Mesenchymal stem cell (in vitro differentiated cells and primary cell): Measurements from ENCODE around the gene COL25A1.
A peak's percentile ranks its signal among the peaks of the same experiment; 100 is the strongest.

ENCODE experiments used
- DNase-seq: peaks from one replicate; pipeline ENCODE4 v3.0.0-alpha.2; 2013
- H2AFZ ChIP-seq: one replicate; pipeline ENCODE4 v1.6.1; 2013; ENCODE audit warnings: low read depth, mild to moderate bottlenecking, control low read depth, inconsistent platforms, low read length, moderate library complexity
- H2AK5ac ChIP-seq: 2 replicates; pipeline ENCODE4 v1.6.1; 2013; ENCODE audit warnings: low read length, moderate library complexity, mild to moderate bottlenecking, inconsistent platforms; ENCODE audit not compliant: severe bottlenecking
- H2BK120ac ChIP-seq: one replicate; pipeline ENCODE4 v1.6.1; 2013; ENCODE audit warnings: low read depth, mild to moderate bottlenecking, inconsistent platforms, low read length, moderate library complexity
- H2BK12ac ChIP-seq, 2 experiments: one replicate each; pipeline ENCODE4 v1.6.1; 2013; ENCODE audit warnings: inconsistent platforms in 2 of 2, low read length in 2 of 2, mild to moderate bottlenecking in 2 of 2, moderate library complexity in 2 of 2, control low read depth in 1 of 2
- H2BK15ac ChIP-seq: one replicate; pipeline ENCODE4 v1.6.1; 2013; ENCODE audit warnings: mild to moderate bottlenecking, low read depth, inconsistent platforms; ENCODE audit not compliant: poor library complexity, severe bottlenecking
- H2BK5ac ChIP-seq: 2 replicates; pipeline ENCODE4 v1.6.1; 2013; ENCODE audit warnings: low read depth, mild to moderate bottlenecking, low read length, control low read depth, inconsistent platforms; ENCODE audit not compliant: poor library complexity, severe bottlenecking
- H3K14ac ChIP-seq, 2 experiments: one replicate each; pipeline ENCODE4 v1.6.1; 2013; ENCODE audit warnings: inconsistent platforms in 2 of 2, low read length in 2 of 2, control low read depth in 1 of 2, mild to moderate bottlenecking in 1 of 2, moderate library complexity in 1 of 2
- H3K18ac ChIP-seq, 2 experiments: one replicate each; pipeline ENCODE4 v1.6.1; 2013; ENCODE audit warnings: inconsistent platforms in 2 of 2, low read length in 2 of 2, control low read depth in 1 of 2, low read depth in 1 of 2, mild to moderate bottlenecking in 1 of 2
- H3K23ac ChIP-seq, 2 experiments: one replicate each; pipeline ENCODE4 v1.6.1; 2013; ENCODE audit warnings: inconsistent platforms in 2 of 2, low read length in 2 of 2, mild to moderate bottlenecking in 2 of 2, moderate library complexity in 2 of 2, control low read depth in 1 of 2
- H3K27ac ChIP-seq: 2 replicates; pipeline ENCODE4 v1.5.1; 2013; ENCODE audit warnings: mild to moderate bottlenecking, moderate library complexity, low read length, control low read depth, inconsistent platforms; ENCODE audit not compliant: poor library complexity, severe bottlenecking
- H3K27me3 ChIP-seq, 2 experiments: 2 replicates each; pipeline versions ENCODE4 v1.6.1 to v1.7.0; 2013; ENCODE audit warnings: low read length in 2 of 2, mild to moderate bottlenecking in 2 of 2, moderate library complexity in 2 of 2, control low read depth in 1 of 2, inconsistent platforms in 1 of 2; ENCODE audit not compliant: control insufficient read depth in 1 of 2, insufficient read depth in 1 of 2
- H3K36me3 ChIP-seq, 2 experiments: 2 replicates each; pipeline versions ENCODE4 v1.6.1 to v1.7.0; 2013; ENCODE audit warnings: low read length in 2 of 2, control low read depth in 1 of 2, inconsistent platforms in 1 of 2, low read depth in 1 of 2, mild to moderate bottlenecking in 1 of 2; ENCODE audit not compliant: insufficient read depth in 2 of 2, control insufficient read depth in 1 of 2
- H3K4ac ChIP-seq, 2 experiments: one replicate each; pipeline ENCODE4 v1.6.1; 2013; ENCODE audit warnings: inconsistent platforms in 2 of 2, low read length in 2 of 2, mild to moderate bottlenecking in 2 of 2, moderate library complexity in 2 of 2, control low read depth in 1 of 2, low read depth in 1 of 2
- H3K4me1 ChIP-seq: 2 replicates; pipeline ENCODE4 v1.6.1; 2013; ENCODE audit warnings: low read depth, low read length, control low read depth; ENCODE audit not compliant: control insufficient read depth, insufficient read depth
- H3K4me2 ChIP-seq: 2 replicates; pipeline ENCODE4 v1.6.1; 2013; ENCODE audit warnings: low read length, mild to moderate bottlenecking, inconsistent platforms; ENCODE audit not compliant: poor library complexity, severe bottlenecking
- H3K4me3 ChIP-seq, 2 experiments: 2 replicates each; pipeline versions ENCODE4 v1.5.1 to v1.7.0; 2013; ENCODE audit warnings: low read length in 2 of 2, mild to moderate bottlenecking in 2 of 2, control low read depth in 1 of 2, low read depth in 1 of 2; ENCODE audit not compliant: insufficient read depth in 1 of 2
- H3K79me1 ChIP-seq: replicated peaks from 2 replicates; pipeline ENCODE4 v1.6.1; 2013; ENCODE audit warnings: mild to moderate bottlenecking, control low read depth, low read length, inconsistent platforms; ENCODE audit not compliant: poor library complexity, severe bottlenecking
- H3K9ac ChIP-seq: 2 replicates; pipeline ENCODE4 v1.7.0; 2013; ENCODE audit warnings: mild to moderate bottlenecking, low read length, moderate library complexity
- H3K9me3 ChIP-seq: 2 replicates; pipeline ENCODE4 v1.7.0; 2013; ENCODE audit warnings: mild to moderate bottlenecking, low read length; ENCODE audit not compliant: control insufficient read depth
- H4K8ac ChIP-seq: one replicate; pipeline ENCODE4 v1.6.1; 2013; ENCODE audit warnings: inconsistent platforms, mild to moderate bottlenecking, low read length, moderate library complexity
- H4K91ac ChIP-seq: one replicate; pipeline ENCODE4 v1.6.1; 2013; ENCODE audit warnings: mild to moderate bottlenecking, low read length, inconsistent platforms
- WGBS: methylation state at CpG from one replicate; pipeline ENCODE4 v1.1.7; 2013; ENCODE audit warnings: mixed read lengths; 5-methylcytosine and 5-hydroxymethylcytosine counted together

The COL25A1 gene

GRCh38 chr4:108931926-108932325, 370.5 kb downstream of the COL25A1 start:
- no peak overlapping the region for H3K23ac ChIP-seq
- no peak overlapping the region for H3K9ac ChIP-seq
- H2AFZ ChIP-seq: no peak overlapping the region
- H2BK5ac ChIP-seq: no peak overlapping the region
- H2BK15ac ChIP-seq: no peak overlapping the region
- no peaks in the 10 kb centered on the region for H3K9me3 ChIP-seq
- no peak overlapping the region for H3K4me2 ChIP-seq
- no peak overlapping the region for H2AK5ac ChIP-seq
- H2BK120ac ChIP-seq: no peak overlapping the region
- H3K36me3 ChIP-seq: no peaks in the 10 kb centered on the region
- H3K4me3 ChIP-seq: no peak overlapping the region
- H3K4ac ChIP-seq: no peak overlapping the region
- no CpG with 5 or more reads among the region's 1 CpG for WGBS
- no peak overlapping the region for H4K91ac ChIP-seq
- no peak for DNase-seq
- peak overlapping the region in 1 of 2 experiments; percentile 15 for H3K18ac ChIP-seq
- H4K8ac ChIP-seq: no peak overlapping the region
- H2BK12ac ChIP-seq: peak overlapping the region in 1 of 2 experiments; percentile 24
- no peak overlapping the region for H3K27ac ChIP-seq
- no peaks in the 10 kb centered on the region for H3K4me1 ChIP-seq
- no peaks in the 10 kb centered on the region for H3K79me1 ChIP-seq
- no peaks in the 10 kb centered on the region for H3K27me3 ChIP-seq
- H3K14ac ChIP-seq: no peak overlapping the region

- H2BK5ac ChIP-seq: no peak overlapping the region
- no peak overlapping the region for H2BK15ac ChIP-seq
- H2AK5ac ChIP-seq: no peak overlapping the region
- H3K4ac ChIP-seq: no peak overlapping the region
- no peak overlapping the region for H3K27ac ChIP-seq
- H2BK120ac ChIP-seq: no peak overlapping the region
- no peak overlapping the region for H2BK12ac ChIP-seq
- H3K4me3 ChIP-seq: no peak overlapping the region
- H3K9ac ChIP-seq: no peak overlapping the region
- no peak for DNase-seq
- no peak overlapping the region for H4K91ac ChIP-seq
- no peaks in the 10 kb centered on the region for H3K9me3 ChIP-seq
- H3K18ac ChIP-seq: no peak overlapping the region
- no peak overlapping the region for H3K4me2 ChIP-seq
- H3K27me3 ChIP-seq: no peaks in the 10 kb centered on the region
- H4K8ac ChIP-seq: no peak overlapping the region
- H2AFZ ChIP-seq: no peak overlapping the region
- no peaks in the 10 kb centered on the region for H3K4me1 ChIP-seq
- H3K79me1 ChIP-seq: no peaks in the 10 kb centered on the region
- no peak overlapping the region for H3K14ac ChIP-seq
- no peak overlapping the region for H3K23ac ChIP-seq
- H3K36me3 ChIP-seq: no peaks in the 10 kb centered on the region
These were observed 372.3 kb downstream of the COL25A1 start for GRCh38 chr4:108930186-108930585.

GRCh38 chr4:108926781-108927180, 375.7 kb downstream of the COL25A1 start:
- 20% methylated on average over 3 of the region's 3 CpGs for WGBS
- DNase-seq: peak; percentile 60
- Histone ChIP-seq H3K79me1 (no peaks in the 10 kb centered on the region), H3K4me2 (no peak overlapping the region), H3K18ac (no peak overlapping the region), H3K4me3 (no peak overlapping the region), H2BK120ac (no peak overlapping the region), H3K9me3 (no peaks in the 10 kb centered on the region), H4K8ac (no peak overlapping the region), H2AK5ac (no peak overlapping the region), H3K14ac (no peak overlapping the region), H2AFZ (no peak overlapping the region), H4K91ac (no peak overlapping the region), H3K27ac (no peak overlapping the region), H3K9ac (no peak overlapping the region), H3K4me1 (no peaks in the 10 kb centered on the region), H3K36me3 (no peaks in the 10 kb centered on the region), H2BK15ac (no peak overlapping the region), H2BK12ac (no peak overlapping the region), H2BK5ac (no peak overlapping the region), H3K23ac (no peak overlapping the region), H3K27me3 (no peaks in the 10 kb centered on the region), H3K4ac (no peak overlapping the region)

GRCh38 chr4:108926061-108926460, 376.4 kb downstream of the COL25A1 start:
- no peak overlapping the region for H2BK120ac ChIP-seq
- no peaks in the 10 kb centered on the region for H3K79me1 ChIP-seq
- H3K9me3 ChIP-seq: no peaks in the 10 kb centered on the region
- no peak overlapping the region for H2AK5ac ChIP-seq
- no CpG with 5 or more reads among the region's 1 CpG for WGBS
- no peak overlapping the region for H3K9ac ChIP-seq
- H2BK15ac ChIP-seq: no peak overlapping the region
- no peak overlapping the region for H3K4me2 ChIP-seq
- no peak overlapping the region for H3K23ac ChIP-seq
- no peak overlapping the region for H2BK5ac ChIP-seq
- no peak overlapping the region for H3K4ac ChIP-seq
- no peaks in the 10 kb centered on the region for H3K27me3 ChIP-seq
- no peak overlapping the region for H4K8ac ChIP-seq
- no peak overlapping the region for H3K4me3 ChIP-seq
- no peak overlapping the region for H2BK12ac ChIP-seq
- no peak overlapping the region for H3K27ac ChIP-seq
- no peak overlapping the region for H4K91ac ChIP-seq
- no peak overlapping the region for H2AFZ ChIP-seq
- no peak overlapping the region for H3K14ac ChIP-seq
- no peak overlapping the region for H3K18ac ChIP-seq
- peak; percentile 69 for DNase-seq
- H3K4me1 ChIP-seq: no peaks in the 10 kb centered on the region
- H3K36me3 ChIP-seq: no peaks in the 10 kb centered on the region
